SK-N-MC (cell line): ENCODE results near the gene ILDR2.

Experiments
- DNase-seq: peaks from one replicate; pipeline ENCODE4 v3.0.0-alpha.2; 2011; ENCODE audit warnings: low read depth, low spot score
- H3K27ac ChIP-seq: fragments of 200-600 bp; sonication (generic); 2 replicates; pipeline ENCODE4 v1.5.1; 2016; ENCODE audit warnings: mixed run types
- H3K36me3 ChIP-seq: fragments of 200-600 bp; sonication (generic); 2 replicates; pipeline ENCODE4 v1.6.1; 2017; ENCODE audit warnings: antibody characterized with exemption, low read length, mixed read lengths; ENCODE audit not compliant: insufficient read depth
- H3K4me3 ChIP-seq: fragments of 200-600 bp; sonication (generic); 2 replicates; pipeline ENCODE4 v1.5.1; 2016
- H3K9ac ChIP-seq: fragments of 200-600 bp; sonication (generic); 2 replicates; pipeline ENCODE4 v1.8.0; 2017; ENCODE audit warnings: mixed run types, mixed read lengths; ENCODE audit not compliant: insufficient read length
- H3K9me3 ChIP-seq: fragments of 200-600 bp; sonication (generic); 2 replicates; pipeline ENCODE4 v1.6.1; 2017; ENCODE audit warnings: low read depth, mild to moderate bottlenecking, antibody characterized with exemption, low read length, moderate library complexity, mixed read lengths
- EZH2 ChIP-seq: fragments of 200-600 bp; sonication (generic); IDR thresholded peaks from one replicate; pipeline ENCODE4 v1.6.1; 2017; ENCODE audit warnings: antibody characterized with exemption
- FOXP2 ChIP-seq: optimal IDR thresholded peaks from 2 replicates; pipeline ENCODE3; 2011; ENCODE audit warnings: mild to moderate bottlenecking, moderate library complexity; ENCODE audit not compliant: insufficient read depth; ENCODE audit errors: extremely low read length, control extremely low read depth
- POLR2AphosphoS5 ChIP-seq: IDR thresholded peaks from 2 replicates; pipeline ENCODE4 v1.6.1; 2012; ENCODE audit warnings: mild to moderate bottlenecking, low read depth, low read length, borderline replicate concordance

Gene ILDR2

DNA sequence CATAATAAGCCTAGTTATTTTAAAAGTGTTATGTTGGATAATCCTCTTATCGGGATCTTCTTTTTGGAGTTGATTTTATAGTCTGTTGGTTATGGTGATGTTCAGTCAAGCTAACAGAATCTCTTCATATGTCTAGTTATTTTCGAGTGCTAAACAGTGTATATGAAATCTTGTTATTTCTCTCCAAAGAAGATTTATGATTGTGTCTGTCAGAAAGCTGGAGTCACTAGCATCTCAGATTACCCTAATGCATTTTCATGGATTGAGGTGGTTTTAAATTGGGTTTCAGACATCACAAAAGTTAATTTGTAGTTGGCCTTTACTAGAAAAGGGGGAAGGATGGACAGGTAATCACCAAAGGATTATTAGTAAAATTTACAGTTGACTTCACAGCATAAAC, 27.0 kb upstream of the ILDR2 start:
- no peaks in the 10 kb centered on the region for H3K36me3 ChIP-seq
- no peak overlapping the region for H3K9ac ChIP-seq
- no peaks in the 10 kb centered on the region for H3K9me3 ChIP-seq
- H3K27ac ChIP-seq: no peak overlapping the region
- no peak overlapping the region for H3K4me3 ChIP-seq
- no peak for TF ChIP-seq FOXP2
- no peak for TF ChIP-seq POLR2AphosphoS5
- no peak for TF ChIP-seq EZH2
- no peak for DNase-seq

DNA sequence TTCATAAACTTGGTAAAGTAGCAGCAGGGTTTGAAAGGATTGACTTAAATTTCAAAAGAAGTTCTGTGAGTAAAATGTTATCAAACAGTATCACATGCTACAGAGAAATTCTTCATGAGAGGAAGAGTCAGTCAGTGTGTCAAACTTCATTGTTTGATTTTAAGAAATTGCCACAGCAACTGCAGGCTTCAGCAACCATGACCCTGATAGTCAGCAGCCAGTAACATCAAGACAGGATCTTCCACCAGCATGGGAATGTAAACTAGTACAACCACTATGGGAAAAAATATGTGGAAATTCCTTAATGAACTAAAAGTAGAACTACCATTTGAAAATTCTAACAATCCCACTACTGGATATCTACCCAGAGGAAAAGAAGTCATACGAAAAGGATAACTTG, 25.2 kb upstream of the ILDR2 start:
- TF ChIP-seq EZH2: no peak
- TF ChIP-seq POLR2AphosphoS5: no peak
- TF ChIP-seq FOXP2: no peak
- no peak for DNase-seq
- H3K36me3 ChIP-seq: no peaks in the 10 kb centered on the region
- no peak overlapping the region for H3K27ac ChIP-seq
- H3K9me3 ChIP-seq: no peaks in the 10 kb centered on the region
- H3K4me3 ChIP-seq: no peak overlapping the region
- H3K9ac ChIP-seq: no peak overlapping the region

DNA sequence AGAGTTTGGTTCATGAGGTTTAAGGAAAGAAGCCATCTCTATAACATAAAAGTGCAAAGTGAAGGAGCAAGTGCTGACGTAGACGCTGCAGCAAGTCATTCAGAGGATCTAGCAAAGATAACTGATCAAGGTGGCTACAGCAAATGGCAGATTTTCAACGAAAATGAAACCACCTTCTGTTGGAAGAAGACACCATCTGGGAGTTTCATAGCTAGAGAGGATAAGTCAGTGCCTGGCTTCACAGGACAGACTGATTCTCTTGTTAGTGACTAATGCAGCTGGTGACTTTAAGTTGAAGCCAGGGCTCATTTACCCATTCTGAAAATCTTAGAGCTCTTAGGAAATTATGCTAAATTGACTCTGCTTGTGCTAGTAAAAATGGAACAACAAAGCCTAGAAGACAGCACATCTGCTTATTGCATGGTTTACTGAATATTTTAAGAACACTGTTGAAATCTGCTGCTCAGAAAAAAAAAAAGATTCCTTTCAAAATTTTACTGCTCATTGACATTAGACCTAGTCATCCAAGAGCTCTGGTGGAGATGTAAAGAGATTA, 24.2 kb upstream of the ILDR2 start:
- no peaks in the 10 kb centered on the region for H3K9me3 ChIP-seq
- H3K36me3 ChIP-seq: no peaks in the 10 kb centered on the region
- DNase-seq: no peak
- TF ChIP-seq POLR2AphosphoS5 (no peak), EZH2 (no peak), FOXP2 (no peak)
- H3K9ac ChIP-seq: no peak overlapping the region
- H3K4me3 ChIP-seq: no peak overlapping the region
- no peak overlapping the region for H3K27ac ChIP-seq

DNA sequence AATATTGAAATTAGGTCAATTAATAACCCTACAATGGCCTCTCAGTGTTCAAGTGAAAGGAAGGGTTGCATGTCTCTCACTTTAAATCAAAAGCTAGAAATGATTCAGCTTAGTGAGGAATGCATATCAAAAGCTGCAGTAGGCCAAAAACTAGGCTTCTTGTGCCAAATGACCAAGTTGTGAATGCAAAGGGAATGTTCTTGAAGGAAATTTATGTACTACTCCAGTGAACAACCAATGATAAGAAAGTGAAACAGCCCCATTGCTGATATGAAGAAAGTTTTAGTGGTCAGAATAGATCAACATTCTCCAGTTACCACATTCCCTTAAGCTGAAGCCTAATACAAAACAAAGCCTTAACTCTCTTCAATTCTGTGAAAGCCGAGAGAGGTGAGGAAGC, 23.7 kb upstream of the ILDR2 start:
- Histone ChIP-seq H3K9ac (no peak overlapping the region), H3K27ac (no peak overlapping the region), H3K36me3 (no peaks in the 10 kb centered on the region), H3K4me3 (no peak overlapping the region), H3K9me3 (no peaks in the 10 kb centered on the region)
- DNase-seq: no peak
- TF ChIP-seq FOXP2: no peak
- TF ChIP-seq EZH2: no peak
- TF ChIP-seq POLR2AphosphoS5: no peak

DNA sequence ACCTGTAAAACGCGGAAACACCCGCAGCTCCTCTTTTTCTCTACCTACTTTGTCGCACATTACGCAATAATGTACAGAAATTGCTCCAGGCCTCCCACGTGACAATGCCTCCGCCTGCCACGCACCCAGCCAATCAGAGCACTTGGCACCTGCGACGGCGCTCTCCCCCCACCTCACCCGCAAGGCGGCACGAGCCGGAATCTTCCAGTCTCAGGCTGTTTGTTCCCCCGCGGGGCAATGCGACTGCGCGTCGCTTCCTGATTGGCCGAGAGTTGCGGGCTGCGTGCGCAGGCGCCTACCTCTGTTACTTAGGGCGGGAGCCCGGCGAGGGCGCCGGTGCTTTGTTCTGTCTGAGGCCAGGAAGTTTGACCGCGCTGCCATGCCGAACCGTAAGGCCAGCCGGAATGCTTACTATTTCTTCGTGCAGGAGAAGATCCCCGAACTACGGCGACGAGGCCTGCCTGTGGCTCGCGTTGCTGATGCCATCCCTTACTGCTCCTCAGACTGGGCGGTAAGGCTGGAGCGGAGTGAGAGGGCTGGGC, 13.7 kb upstream of the ILDR2 start, which contains the start of gene MAEL:
Gene MAEL (plus strand): TSS at position 307 of the 542 bp plus-strand sequence. CDS start 73 bp downstream, at position 380.
- Histone ChIP-seq H3K4me3 (no peak within 1 kb of the TSS), H3K9me3 (no peaks in the 10 kb centered on the region), H3K36me3 (no peaks in the 10 kb centered on the region), H3K9ac (no peak within 1 kb of the TSS), H3K27ac (no peak within 1 kb of the TSS)
- no peak for DNase-seq
- no peak for TF ChIP-seq POLR2AphosphoS5

DNA sequence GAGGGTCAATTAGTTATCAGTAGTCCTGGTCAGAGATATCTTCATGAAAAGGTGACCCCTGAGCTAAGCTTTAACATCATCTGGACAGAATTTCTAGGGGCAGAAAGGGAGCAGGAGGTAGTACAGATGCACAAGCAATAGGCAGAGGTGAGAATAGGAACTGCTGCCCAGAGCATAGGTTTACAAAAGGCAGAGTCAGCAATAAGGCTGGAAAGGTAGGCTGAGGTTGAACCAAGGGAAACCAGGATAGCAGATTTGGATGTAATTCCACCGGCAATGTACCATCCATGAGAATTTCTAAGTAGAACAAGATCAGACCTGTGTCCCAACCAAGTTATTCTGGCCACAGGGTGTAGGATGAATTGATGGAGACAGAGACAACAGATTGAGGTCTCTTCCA, 6.2 kb upstream of the ILDR2 start:
- no peak for DNase-seq
- TF ChIP-seq POLR2AphosphoS5 (no peak), FOXP2 (no peak), EZH2 (no peak)
- no peak overlapping the region for H3K9ac ChIP-seq

DNA sequence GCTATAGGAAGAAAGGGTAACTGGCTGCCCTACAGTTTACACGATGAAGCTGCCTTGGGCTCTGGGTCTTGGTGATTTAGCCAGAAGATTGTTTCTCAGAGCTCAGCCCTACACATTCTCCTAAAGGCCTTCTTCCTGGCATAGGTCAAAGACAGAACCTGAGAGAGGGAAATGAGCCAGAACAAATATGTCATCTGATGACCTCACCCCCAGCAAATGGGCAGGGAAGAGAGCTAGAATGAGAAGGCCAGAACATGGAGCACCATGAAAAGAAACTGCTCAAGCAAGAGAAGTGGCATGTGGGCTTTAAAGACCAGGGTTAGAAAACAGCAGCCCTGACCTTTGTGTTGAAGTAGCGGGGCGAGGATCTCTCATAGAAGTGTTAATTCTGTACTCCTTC, 5.5 kb upstream of the ILDR2 start:
- Histone ChIP-seq H3K27ac (no peak overlapping the region), H3K36me3 (no peaks in the 10 kb centered on the region), H3K9ac (no peak overlapping the region), H3K9me3 (no peaks in the 10 kb centered on the region), H3K4me3 (no peak overlapping the region)
- TF ChIP-seq POLR2AphosphoS5 (no peak), FOXP2 (no peak), EZH2 (no peak)
- DNase-seq: no peak

More for the DNA sequence above, 6.2 kb upstream of the ILDR2 start:
- Histone ChIP-seq H3K36me3 (no peaks in the 10 kb centered on the region), H3K27ac (no peak overlapping the region), H3K9me3 (no peaks in the 10 kb centered on the region), H3K4me3 (no peak overlapping the region)

DNA sequence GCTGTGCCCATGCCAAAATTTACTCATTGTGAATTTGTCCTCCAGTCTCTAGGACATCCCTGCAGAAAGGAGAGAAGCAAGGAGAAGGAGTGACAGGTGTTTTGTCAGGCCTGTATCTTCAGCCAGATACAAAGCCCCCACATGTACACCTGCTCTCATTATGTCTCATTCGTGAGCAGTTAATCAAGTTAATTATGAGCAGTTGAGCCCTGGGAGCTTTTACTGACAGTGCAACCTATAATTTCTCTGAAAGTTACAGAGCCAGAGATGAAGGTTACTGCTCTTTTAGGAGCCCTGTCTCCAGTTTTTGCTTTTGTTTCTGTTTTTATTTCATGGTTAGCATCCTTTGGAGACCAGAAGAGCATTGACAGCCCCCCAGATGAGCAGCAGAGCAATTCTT, 5.0 kb upstream of the ILDR2 start:
- Histone ChIP-seq H3K9me3 (no peaks in the 10 kb centered on the region), H3K4me3 (no peak overlapping the region), H3K36me3 (no peaks in the 10 kb centered on the region), H3K27ac (no peak overlapping the region), H3K9ac (no peak overlapping the region)
- no peak for DNase-seq
- no peak for TF ChIP-seq FOXP2
- no peak for TF ChIP-seq POLR2AphosphoS5
- no peak for TF ChIP-seq EZH2

DNA sequence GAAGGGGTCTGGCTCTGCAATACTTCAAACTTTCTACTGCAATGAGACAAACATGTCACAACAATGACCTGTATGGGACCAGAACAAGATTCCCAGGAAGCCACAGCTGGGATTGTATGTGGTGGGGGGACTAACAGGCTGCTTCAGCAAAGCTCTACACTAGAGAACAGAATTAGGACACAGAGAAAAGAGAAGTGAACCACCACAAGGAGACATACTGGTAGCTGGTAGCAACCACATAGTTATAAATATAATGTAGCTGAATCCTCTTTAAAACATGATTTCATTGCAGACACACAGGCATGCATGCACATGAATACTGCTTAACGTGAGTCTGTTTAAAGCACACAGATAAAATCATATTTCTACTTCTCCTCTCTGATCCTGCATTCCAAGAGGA, 3.5 kb upstream of the ILDR2 start:
- H3K27ac ChIP-seq: no peak overlapping the region
- no peak overlapping the region for H3K4me3 ChIP-seq
- H3K9ac ChIP-seq: no peak overlapping the region
- H3K9me3 ChIP-seq: no peaks in the 10 kb centered on the region
- DNase-seq: no peak
- no peak for TF ChIP-seq POLR2AphosphoS5
- no peak for TF ChIP-seq EZH2
- TF ChIP-seq FOXP2: no peak
- no peaks in the 10 kb centered on the region for H3K36me3 ChIP-seq
